Keratinocyte (primary cell): ENCODE measurements around the gene TMEM204. TPM values are rescaled to one million over a fixed set of nuclear protein-coding genes. Genes with fewer than 3 reads are reported as not detected.

Experiments used
- DNase-seq: peaks from one replicate; pipeline ENCODE4 v3.0.0-alpha.2; 2011; ENCODE audit warnings: low read depth, missing footprints, low spot score
- FAIRE-seq: peaks from 2 replicates; lab custom pipeline; 2011; peaks lifted over from hg19 to GRCh38; lab: Jason Lieb, UNC
- H2AFZ ChIP-seq: 2 replicates; pipeline ENCODE4 v1.6.0; 2012; ENCODE audit warnings: low read length, control low read depth, inconsistent platforms; ENCODE audit not compliant: control insufficient read depth
- H3K27ac ChIP-seq: 2 replicates; pipeline ENCODE4 v1.5.1; 2011; ENCODE audit warnings: low read length; ENCODE audit not compliant: control insufficient read depth, insufficient read depth
- H3K27me3 ChIP-seq: 3 replicates; pipeline ENCODE4 v1.6.0; 2011; ENCODE audit warnings: low read length; ENCODE audit not compliant: control insufficient read depth, insufficient read depth; ENCODE audit errors: extremely low read depth
- H3K36me3 ChIP-seq, 2 experiments: 2 replicates in 1 of 2; 3 replicates in 1 of 2; pipeline ENCODE4 v1.5.1; 2011; ENCODE audit warnings: low read length in 2 of 2, mild to moderate bottlenecking in 1 of 2; ENCODE audit not compliant: control insufficient read depth in 2 of 2, insufficient read depth in 2 of 2; ENCODE audit errors: extremely low read depth in 1 of 2
- H3K4me1 ChIP-seq: 3 replicates; pipeline ENCODE4 v1.5.1; 2011; ENCODE audit warnings: low read length; ENCODE audit not compliant: control insufficient read depth, insufficient read depth; ENCODE audit errors: extremely low read depth
- H3K4me2 ChIP-seq: 3 replicates; pipeline ENCODE4 v1.6.0; 2011; ENCODE audit warnings: low read depth, low read length; ENCODE audit not compliant: control insufficient read depth, insufficient read depth; ENCODE audit errors: extremely low read depth
- H3K4me3 ChIP-seq, 3 experiments: fragments of 200-600 bp in 1 of 3; sonication (generic) in 1 of 3; 2 replicates in 2 of 3; 3 replicates in 1 of 3; pipeline ENCODE4 v1.5.1; 2011 to 2016; ENCODE audit warnings: low read length in 3 of 3, mild to moderate bottlenecking in 3 of 3, control low read depth in 2 of 3, inconsistent platforms in 1 of 3, low read depth in 1 of 3, mixed read lengths in 1 of 3, mixed run types in 1 of 3, moderate library complexity in 1 of 3; ENCODE audit not compliant: control insufficient read depth in 2 of 3, insufficient read depth in 2 of 3; ENCODE audit errors: extremely low read depth in 1 of 3
- H3K79me2 ChIP-seq: 2 replicates; pipeline ENCODE4 v1.6.0; 2012; ENCODE audit warnings: low read length; ENCODE audit not compliant: control insufficient read depth, insufficient read depth
- H3K9ac ChIP-seq: 3 replicates; pipeline ENCODE4 v1.6.0; 2011; ENCODE audit warnings: low read length; ENCODE audit not compliant: control insufficient read depth, insufficient read depth; ENCODE audit errors: extremely low read depth
- H3K9me1 ChIP-seq: 3 replicates; pipeline ENCODE4 v1.6.0; 2011; ENCODE audit warnings: low read length; ENCODE audit not compliant: control insufficient read depth, insufficient read depth; ENCODE audit errors: extremely low read depth
- H3K9me3 ChIP-seq: 2 replicates; pipeline ENCODE4 v1.5.1; 2012; ENCODE audit warnings: low read depth, low read length; ENCODE audit not compliant: control insufficient read depth
- H4K20me1 ChIP-seq: 3 replicates; pipeline ENCODE4 v1.6.0; 2011; ENCODE audit warnings: low read length; ENCODE audit not compliant: control insufficient read depth, insufficient read depth; ENCODE audit errors: extremely low read depth
- CTCF ChIP-seq, 3 experiments: IDR thresholded peaks in 1 of 3; conservative IDR thresholded peaks in 1 of 3; optimal IDR thresholded peaks in 1 of 3; 2 replicates in 2 of 3; 3 replicates in 1 of 3; pipeline versions ENCODE3 to v1.5.1; 2011; ENCODE audit warnings: low read length in 3 of 3, mild to moderate bottlenecking in 3 of 3, moderate library complexity in 2 of 3, control low read depth in 1 of 3, inconsistent platforms in 1 of 3; ENCODE audit not compliant: insufficient read depth in 2 of 3; ENCODE audit errors: extremely low read depth in 1 of 3
- EZH2 ChIP-seq: IDR thresholded peaks from one replicate; pipeline ENCODE4 v1.6.1; 2012; ENCODE audit warnings: inconsistent platforms, mild to moderate bottlenecking, low read length, moderate library complexity
- dilution Hi-C: fragments of 300-500 bp; cut with MboI; formaldehyde crosslinking; loops from one replicate; pipeline ENCODE4 v1.7.0; 2020; ENCODE audit warnings: low sequenced_read_pairs; ENCODE audit not compliant: extremely low pct_ligation_motif_present
- polyA plus RNA-seq, 5 experiments: library from polyadenylated mRNA; depleted of rRNA in 3 of 5; stranded (reverse) in 3 of 5; stranded (forward) in 1 of 5; unstranded in 1 of 5; fragments of >200 nt; gene quantifications; 1 replicate in 1 of 5; 2 replicates in 3 of 5; 3 replicates in 1 of 5; pipeline versions ENCODE4 v1.2.1 to v1.2.3, GENCODE V29; 2011 to 2012; ENCODE audit warnings: missing spikeins in 2 of 5, low read depth in 1 of 5, low replicate concordance in 1 of 5

TMEM204 gene
- polyA plus RNA-seq, 1 donor (not counting 4 experiments of a cell fraction or from before 2014, with no cell fraction given) = 1.0 TPM

DNA sequence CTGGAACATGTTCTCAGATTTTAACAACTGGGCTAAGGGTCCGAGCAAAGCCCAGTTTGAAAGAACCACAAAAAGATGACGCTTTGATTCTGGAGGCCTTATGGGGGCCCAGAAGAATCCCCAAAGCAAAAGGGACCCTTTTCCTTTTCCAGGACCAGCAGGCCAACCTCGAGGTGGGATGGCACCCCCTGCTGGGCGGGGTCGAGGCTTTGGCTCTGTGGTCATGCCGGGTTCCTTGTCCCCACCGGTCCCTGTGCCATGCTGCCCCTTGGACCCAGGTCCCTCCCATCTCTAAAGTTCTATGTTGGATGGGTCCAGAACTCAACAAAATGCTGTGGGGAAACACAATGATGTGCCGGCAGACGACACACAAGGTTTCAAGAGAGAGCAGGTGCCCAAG, 30.9 kb downstream of the TMEM204 start:
- FAIRE-seq (no peak), DNase-seq (no peak)
- Histone ChIP-seq H3K27me3 (no peaks in the 10 kb centered on the region), H3K9me3 (no peaks in the 10 kb centered on the region), H3K36me3 (peaks cover 0 to 13% of the 10 kb centered on the region in 2 experiments), H3K9me1 (no peaks in the 10 kb centered on the region), H3K4me1 (no peaks in the 10 kb centered on the region), H3K9ac (no peak overlapping the region), H3K4me3 (no peak overlapping the region), H3K27ac (no peak overlapping the region), H3K79me2 (no peaks in the 10 kb centered on the region), H2AFZ (no peak overlapping the region), H4K20me1 (no peaks in the 10 kb centered on the region), H3K4me2 (no peak overlapping the region)
- TF ChIP-seq EZH2 = no peak
- TF ChIP-seq CTCF (optimal IDR thresholded peaks at IDR 0.05 in 1 of 3, IDR thresholded peaks at IDR 0.05 in 1 of 3, conservative IDR thresholded peaks at IDR 0.05 in 1 of 3; ENCODE audit: extremely low read depth in 1 of 3, insufficient read depth in 2 of 3, low read length in 3 of 3) = peak; percentile 17 to 50 (median 17)
- dilution Hi-C loops = no loop called here

GRCh38 chr16:1565083-1565805, 31.8 kb downstream of the TMEM204 start:
- FAIRE-seq = no peak
- H3K36me3 ChIP-seq = peaks cover 0 to 13% of the 10 kb centered on the region in 2 experiments
- dilution Hi-C loops = no loop called here

More at GRCh38 chr16:1565083-1565805, 31.8 kb downstream of the TMEM204 start:
- no peaks in the 10 kb centered on the region for H3K9me3 ChIP-seq
- no peaks in the 10 kb centered on the region for H4K20me1 ChIP-seq
- no peaks in the 10 kb centered on the region for H3K9me1 ChIP-seq
- no peak for DNase-seq
- no peak for TF ChIP-seq EZH2
- no peak for TF ChIP-seq CTCF (optimal IDR thresholded peaks at IDR 0.05 in 1 of 3, IDR thresholded peaks at IDR 0.05 in 1 of 3, conservative IDR thresholded peaks at IDR 0.05 in 1 of 3; ENCODE audit: extremely low read depth in 1 of 3, insufficient read depth in 2 of 3, low read length in 3 of 3)
- no peaks in the 10 kb centered on the region for H3K4me1 ChIP-seq
- no peaks in the 10 kb centered on the region for H3K79me2 ChIP-seq
- H3K4me2 ChIP-seq = no peak overlapping the region
- no peaks in the 10 kb centered on the region for H3K27me3 ChIP-seq
- no peak overlapping the region for H3K27ac ChIP-seq
- no peak overlapping the region for H3K4me3 ChIP-seq
- H2AFZ ChIP-seq = no peak overlapping the region
- no peak overlapping the region for H3K9ac ChIP-seq
